Mammary epithelial cell (primary cell): ENCODE data around the gene ETNK2.

Experiments
- CTCF ChIP-seq, 2 donors: IDR thresholded peaks in 1 of 2; conservative IDR thresholded peaks in 1 of 2; 2 replicates each; pipeline ENCODE4 v1.5.1; 2011 to 2012; ENCODE audit warnings: inconsistent platforms in 2 of 2, low read length in 2 of 2, mild to moderate bottlenecking in 2 of 2, control low read depth in 1 of 2, low read depth in 1 of 2; ENCODE audit not compliant: insufficient read depth in 1 of 2; ENCODE audit errors: extremely low read depth in 1 of 2
- EZH2 ChIP-seq: IDR thresholded peaks from 2 replicates; pipeline ENCODE4 v1.6.1; 2012; ENCODE audit warnings: low read length, inconsistent platforms, borderline replicate concordance

GRCh38 chr1:204116539-204116938 is 35.3 kb downstream of the ETNK2 start:
- TF ChIP-seq EZH2 (no peak), CTCF (conservative IDR thresholded peaks at IDR 0.05 in 1 of 2, IDR thresholded peaks at IDR 0.05 in 1 of 2; ENCODE audit: extremely low read depth in 1 of 2, insufficient read depth in 1 of 2, low read depth in 1 of 2, low read length in 2 of 2) (no peak)
